B cell (primary cell): Measurements from ENCODE around the gene ABHD1. TPM values are rescaled to one million over a fixed set of nuclear protein-coding genes. Genes with fewer than 3 reads are reported as not detected.

Experiments
- ATAC-seq: fragments of 200-7000 bp; cut with Tn5 transposase; one replicate; pipeline ENCODE4 v1.10.0; 2021; ENCODE audit warnings: low read depth, mild to moderate bottlenecking, moderate number of reproducible peaks, moderate library complexity
- CTCF ChIA-PET: fragments of 350-600 bp; sonication (Branson Sonifier 250); formaldehyde crosslinking; loops from one replicate; lab custom pipeline; 2021; ENCODE audit warnings: antibody characterized with exemption, inconsistent platforms; lab: Charles Lee
- POLR2A ChIA-PET: fragments of 350-600 bp; sonication (Branson Sonifier 250); formaldehyde crosslinking; loops from one replicate; lab custom pipeline; 2021; ENCODE audit warnings: antibody characterized with exemption; lab: Charles Lee
- DNase-seq: peaks from one replicate; pipeline ENCODE4 v3.0.0; 2013
- H2AFZ ChIP-seq: 2 replicates; pipeline ENCODE4 v1.6.1; 2012; ENCODE audit warnings: mild to moderate bottlenecking, low read depth, low read length; ENCODE audit not compliant: insufficient read depth, poor library complexity, severe bottlenecking
- H3K27ac ChIP-seq, 2 donors: 1 replicate in 1 of 2; 2 replicates in 1 of 2; pipeline ENCODE4 v1.5.1; 2012 to 2013; ENCODE audit warnings: low read length in 2 of 2, mild to moderate bottlenecking in 2 of 2, moderate library complexity in 1 of 2
- H3K27me3 ChIP-seq, 4 experiments: fragments of 200-600 bp in 1 of 4; sonication (generic) in 1 of 4; replicated peaks in 1 of 4; 1 replicate in 2 of 4; 2 replicates in 2 of 4; pipeline versions ENCODE4 v1.6.1 to v1.7.0; 2013 to 2016; ENCODE audit warnings: low read length in 3 of 4, mild to moderate bottlenecking in 2 of 4, mixed read lengths in 1 of 4, moderate library complexity in 1 of 4; ENCODE audit not compliant: insufficient read depth in 4 of 4, control insufficient read depth in 3 of 4; ENCODE audit errors: control extremely low read depth in 1 of 4
- H3K36me3 ChIP-seq, 2 experiments: replicated peaks in 1 of 2; 1 replicate in 1 of 2; 2 replicates in 1 of 2; pipeline versions ENCODE4 v1.6.1 to v1.7.1; 2013; ENCODE audit warnings: low read length in 1 of 2; ENCODE audit not compliant: insufficient read depth in 2 of 2, control insufficient read depth in 1 of 2; ENCODE audit errors: control extremely low read depth in 1 of 2, extremely low read depth in 1 of 2
- H3K4me1 ChIP-seq, 2 donors: fragments of 200-600 bp in 1 of 2; sonication (generic) in 1 of 2; 1 replicate in 1 of 2; 2 replicates in 1 of 2; pipeline versions ENCODE4 v1.5.1 to v1.6.1; 2013 to 2017; ENCODE audit warnings: low read length in 2 of 2; ENCODE audit not compliant: control insufficient read depth in 2 of 2, insufficient read depth in 2 of 2
- H3K4me2 ChIP-seq: replicated peaks from 2 replicates; pipeline ENCODE3; 2012; ENCODE audit warnings: mild to moderate bottlenecking, low read depth, low read length; ENCODE audit not compliant: poor library complexity, severe bottlenecking
- H3K4me3 ChIP-seq, 5 experiments: fragments of 200-600 bp in 1 of 5; sonication (generic) in 1 of 5; 1 replicate in 3 of 5; 2 replicates in 2 of 5; pipeline versions ENCODE4 v1.5.1 to v1.7.0; 2011 to 2016; ENCODE audit warnings: low read length in 4 of 5, mild to moderate bottlenecking in 4 of 5, low read depth in 2 of 5, control low read depth in 1 of 5, moderate library complexity in 1 of 5; ENCODE audit not compliant: insufficient read depth in 1 of 5; ENCODE audit errors: control extremely low read depth in 1 of 5, extremely low read depth in 1 of 5
- H3K79me2 ChIP-seq: fragments of 200-600 bp; sonication (generic); one replicate; pipeline ENCODE4 v1.6.0; 2016; ENCODE audit warnings: low read length; ENCODE audit not compliant: control insufficient read depth, insufficient read depth
- H3K9ac ChIP-seq: fragments of 200-600 bp; sonication (generic); 2 replicates; pipeline ENCODE4 v1.6.1; 2017; ENCODE audit warnings: mild to moderate bottlenecking, low read length, moderate library complexity
- H3K9me3 ChIP-seq, 3 donors: one replicate each; pipeline versions ENCODE4 v1.6.1 to v1.7.1; 2013; ENCODE audit warnings: low read length in 2 of 3; ENCODE audit not compliant: control insufficient read depth in 2 of 3, insufficient read depth in 1 of 3; ENCODE audit errors: control extremely low read depth in 1 of 3
- H4K20me1 ChIP-seq: 2 replicates; pipeline ENCODE4 v1.6.0; 2012; ENCODE audit warnings: mild to moderate bottlenecking, low read length; ENCODE audit not compliant: insufficient read depth, control insufficient read depth, poor library complexity, severe bottlenecking
- H3K27ac Mint-ChIP-seq: one replicate; pipeline ENCODE4 v1.8.0; 2021; ENCODE audit warnings: mixed read lengths
- H3K27me3 Mint-ChIP-seq: one replicate; pipeline ENCODE4 v1.8.0; 2021; ENCODE audit warnings: mixed read lengths
- H3K4me1 Mint-ChIP-seq: one replicate; pipeline ENCODE4 v1.8.0; 2021; ENCODE audit warnings: mixed read lengths
- H3K4me3 Mint-ChIP-seq: one replicate; pipeline ENCODE4 v1.8.0; 2021; ENCODE audit warnings: mixed read lengths
- H3K9me3 Mint-ChIP-seq: one replicate; pipeline ENCODE4 v1.8.0; 2022; ENCODE audit warnings: mixed read lengths; ENCODE audit not compliant: insufficient read depth
- EZH2 ChIP-seq: IDR thresholded peaks from 2 replicates; pipeline ENCODE4 v1.6.1; 2012; ENCODE audit warnings: borderline replicate concordance, low read depth, mild to moderate bottlenecking, moderate library complexity, low read length; ENCODE audit not compliant: insufficient read depth, poor library complexity, severe bottlenecking
- WGBS: methylation state at CpG from one replicate; pipeline ENCODE4 v1.1.5; 2013; ENCODE audit warnings: missing lambda C conversion rate; ENCODE audit not compliant: insufficient coverage; 5-methylcytosine and 5-hydroxymethylcytosine counted together
- intact Hi-C: fragments of 100-400 bp; cut with micrococcal nuclease; formaldehyde crosslinking; loops from one replicate; pipeline ENCODE4 v1.10.0; 2022
- polyA plus RNA-seq: library from polyadenylated mRNA; depleted of rRNA; stranded (reverse); fragments of >200 nt; gene quantifications from 2 replicates; pipeline ENCODE4 v1.2.3, GENCODE V29; 2012
- total RNA-seq, 2 donors: library from RNA; stranded (reverse); fragments of 120-200 nt in 1 of 2; gene quantifications; 1 replicate in 1 of 2; 2 replicates in 1 of 2; pipeline versions ENCODE4 v1.2.3 to v1.2.4, GENCODE V29; 2013 to 2022
- TF ChIP-seq, protein P1 (sequence below): fragments of 200-600 bp; IDR thresholded peaks from one replicate; pipeline ENCODE4 v1.8.0; 2022; ENCODE audit warnings: antibody characterized with exemption, mild to moderate bottlenecking

ABHD1 gene
- total and polyA plus RNA-seq, 2 donors (not counting 1 experiment from before 2014, with no cell fraction given), result 1.5 to 2.7 TPM

DNA sequence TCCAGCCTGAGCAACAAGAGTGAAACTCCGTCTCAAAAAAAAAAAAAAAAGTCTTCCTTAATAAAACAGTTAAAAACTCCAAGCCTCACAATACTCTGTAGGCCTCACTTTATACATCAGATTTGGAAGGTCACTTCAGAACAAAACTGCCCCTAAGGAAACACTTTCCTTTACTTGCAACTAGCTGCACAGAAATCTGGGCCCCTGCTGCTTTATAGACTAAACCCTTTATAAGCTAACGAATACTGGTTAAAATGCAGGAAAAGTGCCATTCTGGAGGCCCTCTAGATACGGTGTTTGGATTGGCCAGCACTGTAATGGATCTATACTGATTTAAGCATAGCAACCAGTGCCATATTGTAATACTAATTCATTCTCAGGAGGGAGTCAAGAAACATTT, 1.5 kb downstream of the ABHD1 start:
- H3K27ac Mint-ChIP-seq, result no peak overlapping the region
- no peak for DNase-seq
- peaks cover 12% of the 10 kb centered on the region in 2 donors for H3K4me1 ChIP-seq
- no peak overlapping the region for H2AFZ ChIP-seq
- H3K27ac ChIP-seq, result no peak overlapping the region
- 86% methylated on average over 1 of the region's 3 CpGs for WGBS
- peak overlapping the region; percentile 3 for H3K4me3 Mint-ChIP-seq
- no peaks in the 10 kb centered on the region for H3K79me2 ChIP-seq
- TF ChIP-seq, protein P1, sequence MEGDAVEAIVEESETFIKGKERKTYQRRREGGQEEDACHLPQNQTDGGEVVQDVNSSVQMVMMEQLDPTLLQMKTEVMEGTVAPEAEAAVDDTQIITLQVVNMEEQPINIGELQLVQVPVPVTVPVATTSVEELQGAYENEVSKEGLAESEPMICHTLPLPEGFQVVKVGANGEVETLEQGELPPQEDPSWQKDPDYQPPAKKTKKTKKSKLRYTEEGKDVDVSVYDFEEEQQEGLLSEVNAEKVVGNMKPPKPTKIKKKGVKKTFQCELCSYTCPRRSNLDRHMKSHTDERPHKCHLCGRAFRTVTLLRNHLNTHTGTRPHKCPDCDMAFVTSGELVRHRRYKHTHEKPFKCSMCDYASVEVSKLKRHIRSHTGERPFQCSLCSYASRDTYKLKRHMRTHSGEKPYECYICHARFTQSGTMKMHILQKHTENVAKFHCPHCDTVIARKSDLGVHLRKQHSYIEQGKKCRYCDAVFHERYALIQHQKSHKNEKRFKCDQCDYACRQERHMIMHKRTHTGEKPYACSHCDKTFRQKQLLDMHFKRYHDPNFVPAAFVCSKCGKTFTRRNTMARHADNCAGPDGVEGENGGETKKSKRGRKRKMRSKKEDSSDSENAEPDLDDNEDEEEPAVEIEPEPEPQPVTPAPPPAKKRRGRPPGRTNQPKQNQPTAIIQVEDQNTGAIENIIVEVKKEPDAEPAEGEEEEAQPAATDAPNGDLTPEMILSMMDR, result no peak
- no peak for TF ChIP-seq EZH2
- intact Hi-C loops, result no loop called here
- peaks cover 20% of the 10 kb centered on the region for H3K27me3 Mint-ChIP-seq
- ChIA-PET CTCF (interaction anchor here (0.7 to 2.9 kb wide), 2 partner anchors 9 to 49 kb away, joined by 3 to 19 read pairs; partner anchors contain the start of gene PREB), POLR2A (interaction anchor here (2.2 kb wide), 1 partner anchor 8 kb away, joined by 29 read pairs; the partner anchor contains the start of gene PREB)
- peaks cover 15% of the 10 kb centered on the region for H3K4me1 Mint-ChIP-seq
- no peaks in the 10 kb centered on the region for H3K9me3 ChIP-seq
- peaks cover 0 to 4% (median under 1%) of the 10 kb centered on the region in 4 experiments for H3K27me3 ChIP-seq
- no peak overlapping the region for H3K4me2 ChIP-seq
- ATAC-seq, result no peak
- H3K4me3 ChIP-seq, result no peak overlapping the region
- no peaks in the 10 kb centered on the region for H3K9me3 Mint-ChIP-seq
- H3K9ac ChIP-seq, result no peak overlapping the region
- peaks cover 0 to 7% of the 10 kb centered on the region in 2 experiments for H3K36me3 ChIP-seq
- no peaks in the 10 kb centered on the region for H4K20me1 ChIP-seq

- Mint-ChIP-seq H3K9me3 (no peaks in the 10 kb centered on the region), H3K27me3 (peaks cover 12% of the 10 kb centered on the region), H3K27ac (no peak overlapping the region), H3K4me3 (no peak overlapping the region), H3K4me1 (peaks cover 14% of the 10 kb centered on the region)
- ChIA-PET CTCF (interaction anchor here (1.5 kb wide), 1 partner anchor 164 kb away, joined by 3 read pairs; no protein-coding TSS in a partner anchor), POLR2A (interaction anchor here (0.7 kb wide), 1 partner anchor 24 kb away, joined by 6 read pairs; no protein-coding TSS in a partner anchor)
- ATAC-seq (no peak), DNase-seq (no peak)
- Histone ChIP-seq H4K20me1 (no peaks in the 10 kb centered on the region), H3K4me3 (no peak overlapping the region), H3K4me1 (peaks cover 12% of the 10 kb centered on the region in 2 donors), H3K36me3 (peaks cover 0 to 14% of the 10 kb centered on the region in 2 experiments), H3K4me2 (no peak overlapping the region), H3K27me3 (no peaks in the 10 kb centered on the region), H2AFZ (no peak overlapping the region), H3K9me3 (no peaks in the 10 kb centered on the region), H3K27ac (no peak overlapping the region), H3K79me2 (no peaks in the 10 kb centered on the region), H3K9ac (no peak overlapping the region)
- intact Hi-C loops, result no loop called here
- no peak for TF ChIP-seq EZH2
- WGBS, result 88% methylated on average over 4 of the region's 5 CpGs
Measured at GRCh38 chr2:27126252-27126710, 2.7 kb downstream of the ABHD1 start.
